ENCODE results near the gene MEX3C.

The MEX3C gene

DNA sequence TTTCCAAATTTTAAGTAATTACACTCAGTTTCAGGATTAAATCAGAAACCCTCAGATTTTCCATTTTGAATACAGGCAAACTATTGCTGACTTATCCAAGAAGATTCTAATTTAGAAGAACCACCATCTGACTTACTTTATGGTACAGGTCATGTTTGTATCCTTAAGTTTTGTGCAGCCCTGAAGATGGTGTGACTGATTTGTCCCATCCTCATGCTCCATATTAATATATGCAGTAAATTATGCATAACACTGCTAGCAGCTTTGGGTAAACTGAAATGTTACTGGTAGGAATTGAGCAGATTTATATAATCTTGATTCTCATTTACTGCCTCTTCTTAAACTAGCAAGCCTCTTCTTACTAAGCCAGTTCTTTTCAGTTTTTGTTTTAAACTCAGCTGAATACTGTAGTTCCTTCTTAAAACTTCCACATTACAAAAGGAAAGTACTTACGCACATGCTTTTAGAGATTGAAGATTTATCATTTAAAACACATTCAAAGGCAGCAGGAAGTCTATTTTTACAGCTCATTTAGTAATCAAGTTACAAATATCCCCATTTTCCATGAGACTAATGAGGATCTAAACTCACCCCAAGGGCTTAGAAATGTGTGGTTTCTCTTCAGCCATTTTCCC lies 25.7 kb downstream of the MEX3C start:
- no peak overlapping the region for H3K4me3 ChIP-seq (ENCODE audit: severe bottlenecking)
- no peak for TF ChIP-seq CTCF (IDR thresholded peaks at IDR 0.05; ENCODE audit: poor library complexity, severe bottlenecking)
- peaks cover 2% of the 10 kb centered on the region for H3K9me3 ChIP-seq (ENCODE audit: severe bottlenecking)
- no peak for ATAC-seq (ENCODE audit: low read depth)
- no peaks in the 10 kb centered on the region for H3K4me1 ChIP-seq (ENCODE audit: insufficient read depth, poor library complexity, severe bottlenecking)
- no peaks in the 10 kb centered on the region for H3K27me3 ChIP-seq (ENCODE audit: insufficient read depth, poor library complexity, severe bottlenecking)
- H3K27ac ChIP-seq (ENCODE audit: poor library complexity, severe bottlenecking) = no peak overlapping the region
- H3K36me3 ChIP-seq (ENCODE audit: low read depth) = peaks cover 16% of the 10 kb centered on the region
- no peak for DNase-seq (ENCODE audit: low spot score)

DNA sequence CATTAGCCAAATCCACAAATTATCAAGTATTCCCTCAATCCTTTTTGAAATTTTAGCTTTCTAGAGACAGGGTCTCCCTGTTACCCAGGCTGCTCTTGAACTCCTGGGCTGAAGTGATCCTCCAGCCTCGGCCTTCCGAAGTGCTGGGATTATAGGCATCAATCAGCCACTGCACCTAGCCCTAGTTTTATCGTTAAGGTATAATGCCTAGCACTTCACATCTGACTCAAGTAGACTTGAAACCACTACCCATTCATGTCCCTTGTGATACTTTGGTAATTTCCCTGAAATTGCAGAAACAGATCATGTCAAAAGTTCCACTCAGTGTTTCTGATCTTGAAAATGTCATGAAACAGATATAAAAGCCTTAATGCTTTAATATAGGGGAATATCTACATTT lies 26.3 kb downstream of the MEX3C start:
- no peak for TF ChIP-seq CTCF (IDR thresholded peaks at IDR 0.05; ENCODE audit: poor library complexity, severe bottlenecking)
- no peak for ATAC-seq (ENCODE audit: low read depth)

DNA sequence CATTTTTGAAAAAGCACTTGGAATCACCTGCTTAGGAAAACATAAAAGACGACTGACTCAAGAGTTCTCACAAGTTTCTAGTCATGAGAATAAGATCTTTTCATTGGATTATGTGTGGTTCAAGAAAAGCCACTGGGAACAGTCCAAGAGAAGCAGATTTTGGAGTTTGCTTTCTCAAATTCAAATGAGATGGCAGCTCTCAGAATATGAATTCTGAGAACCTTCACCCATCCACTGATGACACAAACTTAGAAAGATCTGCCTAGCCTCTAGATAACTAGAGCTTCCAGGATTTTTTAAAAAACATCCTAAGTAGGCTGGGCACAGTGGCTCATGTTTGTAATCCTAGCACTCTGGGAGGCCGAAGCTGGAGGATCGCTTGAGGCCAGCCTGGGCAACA lies 26.8 kb downstream of the MEX3C start:
- H3K4me1 ChIP-seq (ENCODE audit: insufficient read depth, poor library complexity, severe bottlenecking) = no peaks in the 10 kb centered on the region
- H3K9me3 ChIP-seq (ENCODE audit: severe bottlenecking) = peaks cover 2% of the 10 kb centered on the region
- DNase-seq (ENCODE audit: low spot score) = no peak
- ATAC-seq (ENCODE audit: low read depth) = no peak
- no peaks in the 10 kb centered on the region for H3K27me3 ChIP-seq (ENCODE audit: insufficient read depth, poor library complexity, severe bottlenecking)
- peaks cover 5% of the 10 kb centered on the region for H3K36me3 ChIP-seq (ENCODE audit: low read depth)
- H3K4me3 ChIP-seq (ENCODE audit: severe bottlenecking) = no peak overlapping the region
- H3K27ac ChIP-seq (ENCODE audit: poor library complexity, severe bottlenecking) = no peak overlapping the region
- TF ChIP-seq CTCF (IDR thresholded peaks at IDR 0.05; ENCODE audit: poor library complexity, severe bottlenecking) = no peak

More for the DNA sequence above, 26.3 kb downstream of the MEX3C start:
- H3K4me3 ChIP-seq (ENCODE audit: severe bottlenecking) = no peak overlapping the region
- no peak overlapping the region for H3K27ac ChIP-seq (ENCODE audit: poor library complexity, severe bottlenecking)
- H3K4me1 ChIP-seq (ENCODE audit: insufficient read depth, poor library complexity, severe bottlenecking) = no peaks in the 10 kb centered on the region
- H3K36me3 ChIP-seq (ENCODE audit: low read depth) = peaks cover 10% of the 10 kb centered on the region
- H3K9me3 ChIP-seq (ENCODE audit: severe bottlenecking) = peaks cover 2% of the 10 kb centered on the region
- DNase-seq (ENCODE audit: low spot score) = no peak
- H3K27me3 ChIP-seq (ENCODE audit: insufficient read depth, poor library complexity, severe bottlenecking) = no peaks in the 10 kb centered on the region

DNA sequence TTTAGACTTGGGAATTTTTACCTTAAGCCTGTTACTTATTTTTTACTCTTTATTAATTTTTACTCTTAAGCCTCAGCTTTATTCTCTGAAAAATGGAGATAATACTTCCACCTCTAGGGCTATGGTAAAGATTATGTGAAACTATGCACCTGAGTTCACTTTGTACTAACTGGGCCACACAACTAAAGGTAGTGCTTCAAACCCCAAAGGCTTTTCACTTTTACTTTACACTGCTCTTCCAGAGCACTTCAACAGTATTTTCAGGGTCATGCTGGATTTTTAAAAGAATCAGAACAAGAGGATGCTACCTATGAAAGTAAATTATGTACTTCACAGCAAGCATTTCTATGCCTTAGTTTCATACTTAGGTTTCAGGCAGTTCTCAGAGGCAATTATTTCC lies 27.8 kb downstream of the MEX3C start:
- Histone ChIP-seq H3K27ac (ENCODE audit: poor library complexity, severe bottlenecking) (no peak overlapping the region), H3K36me3 (ENCODE audit: low read depth) (no peaks in the 10 kb centered on the region; the same call in none of the 2 replicates), H3K4me3 (ENCODE audit: severe bottlenecking) (no peak overlapping the region), H3K4me1 (ENCODE audit: insufficient read depth, poor library complexity, severe bottlenecking) (no peaks in the 10 kb centered on the region), H3K9me3 (ENCODE audit: severe bottlenecking) (peaks cover 2% of the 10 kb centered on the region), H3K27me3 (ENCODE audit: insufficient read depth, poor library complexity, severe bottlenecking) (no peaks in the 10 kb centered on the region)
- DNase-seq (ENCODE audit: low spot score) (no peak), ATAC-seq (ENCODE audit: low read depth) (no peak)
- no peak for TF ChIP-seq CTCF (IDR thresholded peaks at IDR 0.05; ENCODE audit: poor library complexity, severe bottlenecking)

- Histone ChIP-seq H3K27ac (ENCODE audit: poor library complexity, severe bottlenecking) (no peak overlapping the region), H3K9me3 (ENCODE audit: severe bottlenecking) (peaks cover 2% of the 10 kb centered on the region), H3K27me3 (ENCODE audit: insufficient read depth, poor library complexity, severe bottlenecking) (no peaks in the 10 kb centered on the region), H3K4me3 (ENCODE audit: severe bottlenecking) (no peak overlapping the region), H3K36me3 (ENCODE audit: low read depth) (no peaks in the 10 kb centered on the region; the same call in none of the 2 replicates), H3K4me1 (ENCODE audit: insufficient read depth, poor library complexity, severe bottlenecking) (no peaks in the 10 kb centered on the region)
- no peak for DNase-seq (ENCODE audit: low spot score)
- no peak for TF ChIP-seq CTCF (IDR thresholded peaks at IDR 0.05; ENCODE audit: poor library complexity, severe bottlenecking)
- ATAC-seq (ENCODE audit: low read depth) = no peak
Measured at GRCh38 chr18:51168960-51169662, 28.4 kb downstream of the MEX3C start.
